Breast epithelium (tissue), 3 donors: Measurements from ENCODE around the gene PTBP1.

Experiments
- CTCF ChIP-seq, 3 donors: fragments of 450-650 bp; IDR thresholded peaks; one replicate each; pipeline ENCODE4 v1.5.1; 2016 to 2017; ENCODE audit warnings: antibody characterized with exemption in 3 of 3, mild to moderate bottlenecking in 3 of 3, moderate library complexity in 3 of 3
- POLR2A ChIP-seq: fragments of 450-650 bp; IDR thresholded peaks from one replicate; pipeline ENCODE4 v1.6.1; 2016; ENCODE audit warnings: antibody characterized with exemption, mild to moderate bottlenecking, moderate library complexity
- POLR2AphosphoS5 ChIP-seq, 3 donors: sonication (generic); formaldehyde crosslinking; IDR thresholded peaks; one replicate each; pipeline ENCODE4 v1.6.1; 2017; ENCODE audit warnings: antibody characterized with exemption in 3 of 3

GRCh38 chr19:798415-799075, 1.3 kb downstream of the PTBP1 start:
- TF ChIP-seq POLR2AphosphoS5 (IDR thresholded peaks at IDR 0.05) (no peak), CTCF (IDR thresholded peaks at IDR 0.05) (no peak), POLR2A (no peak)
